ENCODE results near the gene TLL1.

TLL1 gene

DNA sequence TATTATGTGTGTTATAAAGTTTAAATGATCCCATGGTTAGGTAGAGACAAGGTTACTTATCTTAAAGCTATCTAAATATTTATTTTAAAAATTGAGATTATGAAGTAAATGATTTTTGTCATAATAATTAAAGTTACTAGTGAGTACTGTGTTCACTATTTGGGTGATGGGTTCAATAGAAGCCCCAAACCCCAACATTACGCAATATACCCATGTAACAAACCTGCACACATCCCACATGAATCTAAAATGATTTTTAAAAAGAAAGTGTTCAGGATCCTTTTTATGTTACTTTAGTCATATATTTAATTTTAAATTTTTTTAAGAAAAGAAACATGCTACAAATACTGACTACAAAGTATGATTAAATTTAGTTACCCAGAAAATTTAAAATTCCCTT, 193.9 kb downstream of the TLL1 start:
- no peak for DNase-seq

DNA sequence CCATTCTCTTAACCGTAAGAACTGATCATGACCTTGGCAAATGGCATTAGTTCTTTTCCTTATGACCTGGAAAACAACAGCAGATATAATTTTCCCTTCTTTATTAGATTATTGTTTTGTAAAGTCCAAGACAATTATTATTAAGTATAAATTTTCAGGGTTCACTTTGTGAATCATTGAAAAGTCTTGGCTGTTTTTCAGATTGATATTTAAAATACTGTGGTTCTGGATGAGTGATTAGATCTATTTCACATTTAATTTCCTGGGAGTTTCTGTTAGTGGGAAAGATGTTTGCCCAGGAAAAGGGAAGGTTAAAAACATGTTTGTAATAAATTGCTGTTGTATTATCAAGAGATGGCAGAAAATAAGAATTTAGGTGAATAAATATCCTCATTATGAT, 194.9 kb downstream of the TLL1 start:
- DNase-seq: no peak

DNA sequence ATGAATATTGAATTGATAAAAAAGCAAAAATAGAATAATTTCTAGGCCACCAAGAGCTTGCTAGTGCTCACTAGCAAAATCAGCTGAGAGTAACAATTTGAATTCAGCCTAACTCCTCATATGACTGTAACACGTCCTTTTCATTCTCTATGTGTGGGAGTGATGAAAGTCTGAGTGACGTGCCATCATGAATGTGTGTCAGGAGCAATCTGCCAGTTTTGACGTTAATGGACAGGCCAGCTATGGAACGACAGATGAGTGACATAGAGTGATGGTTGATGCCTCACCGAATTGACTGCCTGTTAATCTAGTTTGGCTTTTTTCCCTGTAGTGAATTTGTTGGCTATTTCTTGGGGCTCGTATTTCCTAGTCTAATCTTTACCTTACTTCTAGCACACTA, 200.7 kb downstream of the TLL1 start:
- no peak for DNase-seq

DNA sequence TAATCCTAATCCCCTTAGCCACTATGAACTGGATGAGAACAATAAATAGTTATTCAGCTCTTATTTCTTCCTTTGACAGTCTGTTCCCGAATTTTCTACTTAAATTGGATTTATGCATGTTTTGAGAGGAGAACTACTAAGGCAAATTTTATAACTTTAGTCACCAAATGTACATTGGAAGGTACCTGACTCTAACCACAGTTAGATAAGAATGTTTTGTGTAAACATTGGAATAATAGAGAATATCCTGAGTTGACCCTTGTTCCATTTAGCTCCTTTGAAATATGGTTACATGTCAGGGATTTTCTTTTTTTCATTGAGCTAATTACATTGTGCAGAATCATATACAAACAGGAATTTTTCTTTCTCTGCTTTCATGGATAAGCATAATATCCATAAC, 202.6 kb downstream of the TLL1 start:
- DNase-seq: no peak

- DNase-seq: no peak
These were observed 204.7 kb downstream of the TLL1 start for GRCh38 chr4:166077782-166078181.

- DNase-seq: no peak
These were observed 205.3 kb downstream of the TLL1 start for GRCh38 chr4:166078383-166078782.

DNA sequence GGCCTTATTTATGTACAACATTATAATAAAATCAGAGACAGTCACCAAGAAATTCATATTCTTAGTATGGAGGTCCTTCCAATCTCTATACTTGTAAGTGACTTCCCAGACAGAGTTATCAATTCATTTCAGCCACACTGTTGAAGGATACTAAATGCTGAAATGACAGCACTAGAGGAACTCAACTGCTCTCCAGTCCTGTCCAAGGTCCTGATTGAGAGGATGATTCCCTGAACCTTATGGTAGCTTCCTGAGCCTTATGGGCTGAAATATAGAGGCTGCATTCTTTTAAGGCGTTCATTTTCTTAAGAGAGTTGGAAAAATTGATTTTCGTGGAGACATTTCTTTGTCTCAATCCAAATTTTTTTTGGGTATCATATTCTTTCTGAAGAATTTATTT, 205.9 kb downstream of the TLL1 start:
- no peak for DNase-seq

DNA sequence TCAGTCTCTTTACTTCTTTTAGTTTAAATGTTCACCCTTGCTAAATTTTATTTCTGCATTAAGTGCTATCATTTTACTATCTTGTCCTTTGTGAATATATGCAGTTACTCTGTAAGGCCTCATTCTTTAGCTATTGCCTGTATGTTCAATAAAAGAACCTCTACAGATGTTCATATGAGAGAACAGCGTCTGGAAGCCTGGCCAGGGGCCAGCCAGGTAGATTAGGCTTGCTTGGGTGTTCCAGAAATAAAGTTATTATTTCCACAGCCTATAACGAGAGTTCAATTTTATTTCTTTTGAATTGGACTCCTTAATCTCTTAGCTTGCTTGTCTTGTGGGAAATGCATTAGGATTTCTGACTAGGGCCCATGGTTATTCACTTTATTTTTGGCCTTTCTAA, 214.5 kb downstream of the TLL1 start:
- DNase-seq: no peak

GRCh38 chr4:166088576-166088975, 215.5 kb downstream of the TLL1 start:
- DNase-seq: no peak

DNA sequence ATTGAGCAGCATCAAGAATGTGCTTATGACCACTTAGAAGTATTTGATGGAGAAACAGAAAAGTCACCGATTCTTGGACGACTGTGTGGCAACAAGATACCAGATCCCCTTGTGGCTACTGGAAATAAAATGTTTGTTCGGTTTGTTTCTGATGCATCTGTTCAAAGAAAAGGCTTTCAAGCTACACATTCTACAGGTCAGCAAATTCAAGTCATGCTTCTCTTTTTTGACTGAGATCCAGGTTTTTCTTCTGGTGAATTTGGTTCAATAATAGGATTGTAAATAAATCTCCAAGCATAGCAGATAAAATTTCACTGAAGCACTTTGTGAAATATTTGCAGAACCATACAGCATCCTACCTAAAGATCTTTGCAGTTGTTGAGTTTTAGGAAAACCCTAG, 218.1 kb downstream of the TLL1 start:
- DNase-seq: peak in 1 of 2 experiments; percentile 7

- DNase-seq: peak; percentile 17 to 58
These were observed 219.0 kb downstream of the TLL1 start for GRCh38 chr4:166091912-166092510.

DNA sequence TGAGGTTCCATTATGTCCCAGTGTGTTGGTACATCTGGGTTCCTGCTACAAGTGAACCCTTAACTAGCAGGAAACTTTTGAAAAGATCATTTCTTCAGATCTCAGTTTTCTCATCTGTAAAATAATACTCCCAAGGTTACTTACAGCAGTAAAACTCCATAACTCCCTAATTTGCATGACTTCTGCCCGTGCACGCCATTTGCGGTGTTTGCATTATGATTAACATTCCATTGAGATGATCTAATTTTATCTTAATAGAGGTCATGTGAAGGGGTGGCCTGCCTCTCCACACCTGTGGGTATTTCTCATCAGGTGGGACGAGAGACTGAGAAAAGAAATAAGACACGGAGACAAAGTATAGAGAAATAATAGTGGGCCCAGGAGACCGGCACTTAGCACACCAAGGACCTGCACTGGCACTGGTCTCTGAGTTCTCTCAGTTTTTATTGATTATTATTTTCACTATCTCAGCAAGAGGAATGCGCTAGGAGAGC, 219.8 kb downstream of the TLL1 start:
- DNase-seq: no peak

DNA sequence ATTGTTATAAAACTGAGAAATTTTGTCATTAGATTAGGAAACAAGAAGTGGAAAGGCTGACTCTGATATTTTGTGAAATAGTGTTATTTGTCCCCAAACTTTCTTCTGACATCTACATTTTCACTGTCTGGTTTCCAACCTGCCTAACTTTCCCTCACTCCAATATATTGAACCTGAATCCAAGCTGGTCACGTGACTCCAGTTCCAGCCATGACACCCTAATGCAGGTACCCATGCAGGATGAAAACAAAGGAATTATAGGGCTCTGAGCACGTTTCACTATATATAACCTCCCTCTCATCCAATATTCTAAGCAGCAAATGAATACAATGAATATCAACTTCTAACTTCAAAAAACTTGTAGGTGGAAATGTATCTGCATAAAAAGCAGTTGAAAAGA, 231.6 kb downstream of the TLL1 start:
- DNase-seq: no peak

DNA sequence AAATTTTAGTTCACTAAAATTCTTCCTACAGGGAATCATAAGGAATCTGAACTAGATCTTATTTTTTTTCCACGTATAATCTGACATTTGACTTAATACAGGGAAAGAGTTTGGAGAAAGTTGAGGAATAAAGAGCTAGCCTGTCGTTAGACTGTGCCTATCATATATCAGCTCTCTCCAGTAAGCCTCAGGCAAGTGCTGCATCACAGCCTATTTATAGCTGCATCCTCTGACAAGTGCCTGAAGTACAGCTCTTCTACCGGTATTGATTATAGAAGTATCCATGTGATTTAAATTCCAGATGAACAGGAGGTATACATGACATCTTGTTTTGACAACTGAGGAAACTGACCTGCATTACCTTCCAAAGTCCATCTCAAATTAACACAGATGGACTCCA, 248.9 kb downstream of the TLL1 start:
- DNase-seq: no peak

DNA sequence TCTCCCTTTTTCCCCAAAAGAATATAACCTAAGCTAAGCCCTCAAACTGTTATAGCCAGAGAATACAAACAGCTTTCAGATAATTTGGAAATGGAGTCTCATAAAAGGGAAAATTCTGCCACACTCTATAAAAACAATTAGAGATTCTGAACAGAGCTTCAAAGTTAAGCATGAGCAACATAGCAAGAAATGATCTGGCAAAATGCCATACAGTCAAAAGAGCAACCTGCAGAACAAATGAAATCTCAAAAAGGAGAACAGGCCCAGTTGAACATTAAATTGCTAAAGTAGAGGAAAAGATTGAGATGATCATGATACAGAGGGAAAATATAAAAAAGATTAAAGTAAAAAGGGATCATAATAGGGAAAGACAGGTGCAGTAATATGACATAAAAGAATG, 250.5 kb downstream of the TLL1 start:
- DNase-seq: peak in 1 of 2 experiments; percentile 1

GRCh38 chr4:166128403-166128802, 255.4 kb downstream of the TLL1 start:
- DNase-seq: peak in 1 of 2 experiments; percentile 29

GRCh38 chr4:166134285-166134684, 261.2 kb downstream of the TLL1 start:
- no peak for DNase-seq

DNA sequence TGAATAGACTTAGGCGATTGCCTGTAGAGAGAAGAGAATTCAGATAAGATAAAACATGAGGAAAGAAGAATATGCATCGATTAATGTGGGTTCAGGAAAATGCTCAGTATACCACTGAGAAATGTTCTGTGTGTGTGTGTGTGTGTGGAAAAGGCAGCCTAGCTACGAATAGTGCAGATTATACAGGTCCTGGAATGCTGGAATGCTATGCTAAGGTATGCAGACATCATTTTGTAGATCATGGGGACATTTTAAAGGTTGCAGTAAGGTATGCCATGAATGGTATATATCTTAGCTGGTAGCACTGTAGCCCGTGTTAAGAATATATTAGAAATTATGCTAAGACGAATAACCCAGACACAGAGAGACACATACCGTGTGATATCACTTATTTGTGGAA, 267.9 kb downstream of the TLL1 start:
- no peak for DNase-seq

DNA sequence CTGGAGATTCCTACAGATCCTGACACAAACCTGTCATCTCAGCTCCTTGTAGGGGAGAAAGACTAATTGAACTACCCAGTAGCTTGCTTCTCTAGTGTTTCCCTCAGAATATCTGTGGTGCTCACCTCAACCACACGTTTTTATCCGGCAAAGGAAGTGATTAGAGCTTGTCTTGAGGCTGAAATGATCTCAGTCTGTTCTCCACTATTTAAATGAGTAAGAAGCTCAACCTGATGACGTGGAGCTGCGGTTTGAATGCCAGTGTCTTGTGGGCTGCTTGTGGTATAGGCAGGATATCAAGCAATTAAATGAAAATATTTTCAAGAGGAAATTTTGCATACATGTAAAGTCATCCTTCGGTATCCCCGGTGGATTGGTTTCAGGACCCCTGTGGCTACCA, 270.2 kb downstream of the TLL1 start:
- DNase-seq: no peak

DNA sequence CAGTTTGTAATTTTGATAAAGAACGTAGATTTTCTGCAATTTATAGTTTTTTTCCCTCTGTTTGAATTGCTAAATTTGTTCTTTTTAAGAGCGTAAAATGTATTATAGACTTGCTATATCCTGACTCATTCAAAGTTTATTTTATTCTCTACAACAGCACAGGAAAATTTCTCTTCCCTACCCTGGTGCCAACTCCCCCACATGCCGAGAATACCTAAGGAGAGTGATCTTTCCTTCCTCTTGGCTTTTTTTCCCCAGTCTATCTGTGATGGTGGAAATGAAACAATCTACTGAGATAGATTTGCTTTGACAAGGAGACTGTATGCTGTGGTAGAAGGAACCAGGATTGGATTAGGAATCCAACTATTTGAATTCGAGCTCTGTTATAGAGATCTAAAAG, 271.6 kb downstream of the TLL1 start:
- DNase-seq: no peak

DNA sequence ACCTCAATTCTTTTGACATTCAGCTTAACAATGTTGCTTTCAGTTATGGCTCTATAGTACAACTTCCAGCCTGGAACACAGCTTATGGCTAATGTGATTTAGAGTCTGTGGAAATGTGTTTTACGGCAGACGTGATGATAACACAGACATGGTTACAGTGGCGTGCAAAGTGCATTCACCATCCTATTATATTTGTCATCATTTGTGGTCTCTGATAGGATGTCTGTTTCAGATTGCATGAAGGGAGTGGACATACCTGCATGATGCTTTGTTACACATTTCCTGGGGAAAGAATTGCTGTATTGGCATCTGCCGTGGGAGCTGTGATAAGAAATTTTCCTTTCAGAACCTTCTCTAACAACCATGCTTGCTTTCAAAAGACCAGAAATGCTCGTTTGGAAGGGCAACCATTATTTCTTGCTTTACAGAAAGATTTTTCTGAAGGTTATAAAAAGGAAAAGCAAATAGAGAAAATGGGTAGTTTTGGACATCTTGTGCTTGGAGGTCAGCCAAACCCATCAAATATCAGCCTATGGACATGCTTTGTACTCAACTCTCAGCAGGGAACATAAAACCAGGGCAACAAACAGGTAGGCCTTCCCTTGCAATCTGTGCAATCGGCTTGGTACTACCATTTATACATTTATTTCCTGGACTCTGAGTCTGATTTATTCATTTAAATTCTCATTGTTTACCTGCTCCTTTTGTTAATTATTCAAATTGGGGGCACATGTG, 273.9 kb downstream of the TLL1 start:
- no peak for DNase-seq

Measured in NCI-H446 (cell line).